Measurements from ENCODE around the gene TTR.

- TF ChIP-seq, protein P1, sequence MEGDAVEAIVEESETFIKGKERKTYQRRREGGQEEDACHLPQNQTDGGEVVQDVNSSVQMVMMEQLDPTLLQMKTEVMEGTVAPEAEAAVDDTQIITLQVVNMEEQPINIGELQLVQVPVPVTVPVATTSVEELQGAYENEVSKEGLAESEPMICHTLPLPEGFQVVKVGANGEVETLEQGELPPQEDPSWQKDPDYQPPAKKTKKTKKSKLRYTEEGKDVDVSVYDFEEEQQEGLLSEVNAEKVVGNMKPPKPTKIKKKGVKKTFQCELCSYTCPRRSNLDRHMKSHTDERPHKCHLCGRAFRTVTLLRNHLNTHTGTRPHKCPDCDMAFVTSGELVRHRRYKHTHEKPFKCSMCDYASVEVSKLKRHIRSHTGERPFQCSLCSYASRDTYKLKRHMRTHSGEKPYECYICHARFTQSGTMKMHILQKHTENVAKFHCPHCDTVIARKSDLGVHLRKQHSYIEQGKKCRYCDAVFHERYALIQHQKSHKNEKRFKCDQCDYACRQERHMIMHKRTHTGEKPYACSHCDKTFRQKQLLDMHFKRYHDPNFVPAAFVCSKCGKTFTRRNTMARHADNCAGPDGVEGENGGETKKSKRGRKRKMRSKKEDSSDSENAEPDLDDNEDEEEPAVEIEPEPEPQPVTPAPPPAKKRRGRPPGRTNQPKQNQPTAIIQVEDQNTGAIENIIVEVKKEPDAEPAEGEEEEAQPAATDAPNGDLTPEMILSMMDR (conservative IDR thresholded peaks at IDR 0.05): no peak
- TF ChIP-seq ZFX (IDR thresholded peaks at IDR 0.05): no peak
Measured at GRCh38 chr18:31565345-31565744, 26.3 kb upstream of the TTR start.
